A549 (cell line): Measurements from ENCODE around the gene IPO9. TPM values are rescaled to one million over a fixed set of nuclear protein-coding genes. Genes with fewer than 3 reads are reported as not detected.

Experiments
- ATAC-seq, 2 experiments: fragments of 200-7000 bp in 1 of 2; fragments of >200 bp in 1 of 2; cut with Nextera tagmentation in 1 of 2; cut with Tn5 transposase in 1 of 2; 3 replicates each; pipeline versions ENCODE4 v1.8.0 to v1.9.1; 2018 to 2020; ENCODE audit warnings: mild to moderate bottlenecking in 1 of 2, moderate library complexity in 1 of 2
- CTCF ChIA-PET: fragments of 300-600 bp; sonication (Branson Sonifier 250); formaldehyde crosslinking; extraction: SDS; loops from one replicate; lab custom pipeline; 2021; ENCODE audit warnings: antibody characterized with exemption, inconsistent platforms; lab: Yijun Ruan, JAX
- POLR2A ChIA-PET: fragments of 350-600 bp; formaldehyde crosslinking; extraction: SDS; loops from one replicate; lab custom pipeline; 2021; ENCODE audit warnings: antibody characterized with exemption, inconsistent platforms; lab: Yijun Ruan, JAX
- DNase-seq, 2 experiments: peaks; one replicate each; pipeline versions ENCODE4 v3.0.0 to v3.0.0-alpha.2; 2011 to 2016; ENCODE audit warnings: low read depth in 1 of 2, low spot score in 1 of 2
- FAIRE-seq: peaks from 2 replicates; lab custom pipeline; 2011; peaks lifted over from hg19 to GRCh38; lab: Jason Lieb, UNC
- H3K27ac ChIP-seq, 2 experiments: fragments of >200 bp; sonication (Bioruptor Twin); formaldehyde crosslinking; 3 replicates each; pipeline ENCODE4 v1.5.1; 2016 to 2017
- H3K4me1 ChIP-seq: fragments of >200 bp; sonication (Bioruptor Twin); formaldehyde crosslinking; 3 replicates; pipeline ENCODE4 v1.6.1; 2016
- H3K4me2 ChIP-seq: fragments of >200 bp; sonication (Bioruptor Twin); formaldehyde crosslinking; 3 replicates; pipeline ENCODE4 v1.6.1; 2016
- H3K4me3 ChIP-seq: fragments of >200 bp; sonication (Bioruptor Twin); formaldehyde crosslinking; 3 replicates; pipeline ENCODE4 v1.5.1; 2016
- H3K9me3 ChIP-seq: fragments of >200 bp; sonication (Bioruptor Twin); formaldehyde crosslinking; 3 replicates; pipeline ENCODE4 v1.6.1; 2016
- CBX2 ChIP-seq: fragments of 200-600 bp; sonication (generic); IDR thresholded peaks from 2 replicates; pipeline ENCODE4 v1.6.1; 2016; ENCODE audit warnings: low read depth, mild to moderate bottlenecking, borderline replicate concordance
- E2F6 ChIP-seq: IDR thresholded peaks from 2 replicates; pipeline ENCODE4 v1.6.1; 2012; ENCODE audit warnings: low read depth, borderline replicate concordance
- ELK1 ChIP-seq: fragments of 150-350 bp; IDR thresholded peaks from 2 replicates; pipeline ENCODE4 v1.6.1; 2014; ENCODE audit warnings: low read depth, mild to moderate bottlenecking, low read length
- FOSL2 ChIP-seq, 2 experiments: fragments of 450-650 bp in 1 of 2; fragments of >200 bp in 1 of 2; sonication (Bioruptor Twin) in 1 of 2; formaldehyde crosslinking; IDR thresholded peaks; 2 replicates each; pipeline versions ENCODE4 v1.5.0 to v1.6.1; 2016 to 2020; ENCODE audit warnings: mild to moderate bottlenecking in 1 of 2, moderate library complexity in 1 of 2
- HDAC2 ChIP-seq: fragments of 200-600 bp; sonication (generic); IDR thresholded peaks from 2 replicates; pipeline ENCODE4 v1.6.1; 2016
- HES2 ChIP-seq: fragments of >200 bp; sonication (Bioruptor Twin); formaldehyde crosslinking; IDR thresholded peaks from 2 replicates; pipeline ENCODE4 v1.6.1; 2016
- HMGXB4 ChIP-seq: fragments of 250-450 bp; sonication (Bioruptor Pico); IDR thresholded peaks from 2 replicates; pipeline ENCODE4 v1.5.0; 2021; ENCODE audit warnings: mild to moderate bottlenecking, moderate library complexity, borderline replicate concordance
- JUN ChIP-seq, 2 experiments: fragments of >200 bp; sonication (Bioruptor Twin); formaldehyde crosslinking; IDR thresholded peaks; 2 replicates in 1 of 2; 3 replicates in 1 of 2; pipeline ENCODE4 v1.6.1; 2016 to 2017
- KDM5A ChIP-seq: fragments of 200-600 bp; sonication (generic); IDR thresholded peaks from 2 replicates; pipeline ENCODE4 v1.6.1; 2016; ENCODE audit warnings: antibody characterized with exemption, mild to moderate bottlenecking
- MAX ChIP-seq: IDR thresholded peaks from 2 replicates; pipeline ENCODE4 v1.6.1; 2012
- NPAS2 ChIP-seq: fragments of 250-450 bp; sonication (Bioruptor Pico); IDR thresholded peaks from 2 replicates; pipeline ENCODE4 v1.8.0; 2022; ENCODE audit warnings: mild to moderate bottlenecking, moderate library complexity, borderline replicate concordance
- NR3C1 ChIP-seq: fragments of >200 bp; sonication (Bioruptor Twin); formaldehyde crosslinking; IDR thresholded peaks from 3 replicates; pipeline ENCODE4 v1.6.1; 2017
- POLR2A ChIP-seq: IDR thresholded peaks from 2 replicates; pipeline ENCODE4 v1.6.1; 2012; ENCODE audit warnings: mild to moderate bottlenecking, low read length
- RAD21 ChIP-seq, 2 experiments: fragments of >200 bp in 1 of 2; sonication (Bioruptor Twin) in 1 of 2; formaldehyde crosslinking in 1 of 2; IDR thresholded peaks in 1 of 2; conservative IDR thresholded peaks in 1 of 2; 2 replicates in 1 of 2; 3 replicates in 1 of 2; pipeline ENCODE4 v1.6.1; 2012 to 2018; ENCODE audit warnings: inconsistent platforms in 1 of 2
- RARB ChIP-seq: fragments of 250-450 bp; sonication (Bioruptor Pico); IDR thresholded peaks from 2 replicates; pipeline ENCODE4 v1.8.0; 2021; ENCODE audit warnings: mild to moderate bottlenecking, moderate library complexity
- SMC3 ChIP-seq: fragments of >200 bp; sonication (Bioruptor Twin); formaldehyde crosslinking; IDR thresholded peaks from 3 replicates; pipeline ENCODE4 v1.6.1; 2018; ENCODE audit warnings: inconsistent platforms
- SREBF2 ChIP-seq: fragments of 450-650 bp; IDR thresholded peaks from 2 replicates; pipeline ENCODE4 v1.6.1; 2014; ENCODE audit warnings: mild to moderate bottlenecking, moderate library complexity
- TP53 ChIP-seq: fragments of 250-450 bp; sonication (Bioruptor Pico); IDR thresholded peaks from 2 replicates; pipeline ENCODE4 v1.5.0; 2021; ENCODE audit warnings: mild to moderate bottlenecking, moderate library complexity
- USF2 ChIP-seq: fragments of 450-650 bp; IDR thresholded peaks from 2 replicates; pipeline ENCODE4 v1.6.1; 2014; ENCODE audit warnings: antibody characterized with exemption
- ZC3H11A ChIP-seq: fragments of 450-650 bp; IDR thresholded peaks from 2 replicates; pipeline ENCODE4 v1.6.1; 2014; ENCODE audit warnings: antibody characterized with exemption, mild to moderate bottlenecking
- ZNF302 ChIP-seq: fragments of 250-450 bp; sonication (Bioruptor Pico); IDR thresholded peaks from 2 replicates; pipeline ENCODE4 v1.9.0; 2021; ENCODE audit warnings: inconsistent platforms, mild to moderate bottlenecking, moderate library complexity
- WGBS: methylation state at CpG from one replicate; pipeline ENCODE4 v1.1.6; 2017; ENCODE audit errors: missing lambda C conversion rate; 5-methylcytosine and 5-hydroxymethylcytosine counted together
- polyA plus RNA-seq, 4 experiments: library from polyadenylated mRNA; depleted of rRNA in 3 of 4; stranded (reverse); fragments of >200 nt; fragmentation: RNase III in 1 of 4; extraction: RNeasy Plus Mini Kit Qiagen cat#74134 plus additional on column Dnase treatment in 1 of 4; gene quantifications; 2 replicates in 3 of 4; 3 replicates in 1 of 4; pipeline ENCODE4 v1.2.3, GENCODE V29; 2011 to 2017
- TF ChIP-seq, protein P1 (sequence below): IDR thresholded peaks from 2 replicates; pipeline ENCODE4 v1.6.1; 2012
- TF ChIP-seq, protein P2 (sequence below): fragments of >200 bp; sonication (Bioruptor Twin); formaldehyde crosslinking; IDR thresholded peaks from 3 replicates; pipeline ENCODE4 v1.5.1; 2016
- TF ChIP-seq, protein P3 (sequence below): fragments of 250-450 bp; sonication (Bioruptor Pico); IDR thresholded peaks from 2 replicates; pipeline ENCODE4 v1.5.0; 2020; ENCODE audit warnings: low read depth, mild to moderate bottlenecking, moderate library complexity

The IPO9 gene
- polyA plus RNA-seq, 2 of the 4 experiments (the other 2 are of a cell fraction) = 40.1 to 77.5 TPM

DNA sequence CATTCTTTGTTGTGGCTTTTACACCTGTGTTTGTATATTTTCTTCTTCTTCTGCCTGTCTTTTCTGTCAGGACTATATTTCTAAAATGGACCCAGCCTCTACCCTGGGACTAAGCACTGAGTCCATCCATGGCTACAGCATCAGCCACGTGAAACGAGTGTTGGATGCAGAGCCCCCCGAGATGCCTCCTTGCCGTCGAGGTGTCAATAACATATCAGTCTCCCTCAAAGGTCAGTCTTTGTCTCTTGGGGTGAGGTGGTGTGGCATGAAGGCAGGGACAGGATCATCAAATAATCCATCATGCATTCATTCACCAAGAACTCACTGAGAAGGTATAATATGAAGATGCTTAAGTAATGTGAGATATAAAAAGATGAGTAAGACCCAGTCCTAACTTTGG is 19.1 kb upstream of the IPO9 start (continued):
- TF ChIP-seq, protein P1, sequence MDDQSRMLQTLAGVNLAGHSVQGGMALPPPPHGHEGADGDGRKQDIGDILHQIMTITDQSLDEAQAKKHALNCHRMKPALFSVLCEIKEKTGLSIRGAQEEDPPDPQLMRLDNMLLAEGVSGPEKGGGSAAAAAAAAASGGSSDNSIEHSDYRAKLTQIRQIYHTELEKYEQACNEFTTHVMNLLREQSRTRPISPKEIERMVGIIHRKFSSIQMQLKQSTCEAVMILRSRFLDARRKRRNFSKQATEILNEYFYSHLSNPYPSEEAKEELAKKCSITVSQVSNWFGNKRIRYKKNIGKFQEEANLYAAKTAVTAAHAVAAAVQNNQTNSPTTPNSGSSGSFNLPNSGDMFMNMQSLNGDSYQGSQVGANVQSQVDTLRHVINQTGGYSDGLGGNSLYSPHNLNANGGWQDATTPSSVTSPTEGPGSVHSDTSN = no peak
- no peak for TF ChIP-seq ZNF302 (CRISPR knock-in tag)
- no peak for TF ChIP-seq SREBF2
- TF ChIP-seq ELK1 = no peak
- no peak for TF ChIP-seq HES2

DNA sequence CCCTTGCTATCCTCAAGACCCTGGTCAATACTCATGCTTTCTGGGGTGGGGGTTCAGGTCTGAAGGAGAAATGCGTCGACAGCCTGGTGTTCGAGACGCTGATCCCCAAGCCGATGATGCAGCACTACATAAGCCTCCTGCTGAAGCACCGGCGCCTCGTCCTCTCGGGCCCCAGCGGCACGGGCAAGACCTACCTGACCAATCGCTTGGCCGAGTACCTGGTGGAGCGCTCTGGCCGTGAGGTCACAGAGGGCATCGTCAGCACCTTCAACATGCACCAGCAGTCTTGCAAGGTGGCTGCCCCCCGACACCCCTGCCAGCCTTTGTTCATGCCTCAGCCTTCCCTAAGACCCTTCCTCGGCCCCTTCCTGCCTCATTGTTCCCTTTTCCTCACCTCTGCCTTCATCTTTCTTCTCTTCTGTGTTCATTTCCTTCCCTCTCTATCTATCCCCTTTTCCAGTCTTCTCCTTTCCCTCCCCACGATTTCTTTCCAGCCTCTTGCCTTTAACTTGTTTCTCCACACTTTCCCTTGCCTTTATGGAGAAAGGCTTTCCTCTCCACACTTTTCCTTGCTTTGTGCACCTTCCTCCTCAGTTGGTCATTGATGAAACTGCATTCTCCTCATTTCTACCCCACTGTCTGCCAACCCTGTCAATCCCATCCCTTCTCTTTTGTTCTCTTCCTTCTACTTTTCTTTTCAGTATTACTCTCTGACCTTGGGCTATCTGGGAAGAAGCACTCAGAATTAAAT is 18.3 kb upstream of the IPO9 start:
- FAIRE-seq = no peak
- no peak for ATAC-seq
- H3K27ac ChIP-seq = no peak overlapping the region
- H3K4me1 ChIP-seq = no peaks in the 10 kb centered on the region
- POLR2A ChIA-PET = no interaction called here
- no peak for TF ChIP-seq POLR2A
- TF ChIP-seq, protein P2, sequence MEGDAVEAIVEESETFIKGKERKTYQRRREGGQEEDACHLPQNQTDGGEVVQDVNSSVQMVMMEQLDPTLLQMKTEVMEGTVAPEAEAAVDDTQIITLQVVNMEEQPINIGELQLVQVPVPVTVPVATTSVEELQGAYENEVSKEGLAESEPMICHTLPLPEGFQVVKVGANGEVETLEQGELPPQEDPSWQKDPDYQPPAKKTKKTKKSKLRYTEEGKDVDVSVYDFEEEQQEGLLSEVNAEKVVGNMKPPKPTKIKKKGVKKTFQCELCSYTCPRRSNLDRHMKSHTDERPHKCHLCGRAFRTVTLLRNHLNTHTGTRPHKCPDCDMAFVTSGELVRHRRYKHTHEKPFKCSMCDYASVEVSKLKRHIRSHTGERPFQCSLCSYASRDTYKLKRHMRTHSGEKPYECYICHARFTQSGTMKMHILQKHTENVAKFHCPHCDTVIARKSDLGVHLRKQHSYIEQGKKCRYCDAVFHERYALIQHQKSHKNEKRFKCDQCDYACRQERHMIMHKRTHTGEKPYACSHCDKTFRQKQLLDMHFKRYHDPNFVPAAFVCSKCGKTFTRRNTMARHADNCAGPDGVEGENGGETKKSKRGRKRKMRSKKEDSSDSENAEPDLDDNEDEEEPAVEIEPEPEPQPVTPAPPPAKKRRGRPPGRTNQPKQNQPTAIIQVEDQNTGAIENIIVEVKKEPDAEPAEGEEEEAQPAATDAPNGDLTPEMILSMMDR = no peak
- no peak for TF ChIP-seq NR3C1
- no peak for TF ChIP-seq ZC3H11A
- no peak for TF ChIP-seq E2F6
- TF ChIP-seq HDAC2 = no peak
- no peak for TF ChIP-seq MAX
- no peak for TF ChIP-seq TP53 (CRISPR knock-in tag)
- TF ChIP-seq HMGXB4 (CRISPR knock-in tag) = no peak
- no peak for TF ChIP-seq JUN (IDR thresholded peaks at IDR 0.05)
- TF ChIP-seq SMC3 = no peak
- no peak for TF ChIP-seq NPAS2 (CRISPR knock-in tag)
- H3K4me3 ChIP-seq = no peak overlapping the region
- CTCF ChIA-PET = interaction anchor here (1.3 to 2.6 kb wide), 2 partner anchors 17 to 18 kb away, joined by 4 to 22 read pairs; no protein-coding TSS in a partner anchor
- no peak overlapping the region for H3K4me2 ChIP-seq
- no peaks in the 10 kb centered on the region for H3K9me3 ChIP-seq
- WGBS = 87% methylated on average over 19 of the region's 19 CpGs
- no peak for DNase-seq

DNA sequence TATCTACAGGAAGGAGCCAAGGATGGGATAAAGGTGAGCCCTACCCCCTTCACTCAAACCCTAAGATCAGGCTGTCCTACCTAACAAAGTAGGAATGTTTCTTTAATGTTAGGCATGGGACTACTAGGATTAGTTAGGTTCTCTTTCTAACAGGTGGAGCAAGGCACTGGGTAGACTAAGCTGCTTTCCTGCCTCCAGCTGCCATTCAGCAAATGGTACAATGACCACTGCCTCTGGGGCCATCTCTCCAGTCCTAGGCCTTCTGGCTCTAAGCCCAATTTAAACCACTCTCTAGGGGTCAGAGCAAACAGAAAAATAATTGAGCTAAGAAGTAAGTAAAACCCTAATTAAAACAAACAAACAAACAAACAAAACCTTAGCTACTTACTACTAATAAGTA is 15.7 kb upstream of the IPO9 start:
- H3K4me3 ChIP-seq = no peak overlapping the region
- FAIRE-seq (no peak), DNase-seq (no peak)
- no peak for TF ChIP-seq NPAS2 (CRISPR knock-in tag)
- no peak for TF ChIP-seq RAD21 (conservative IDR thresholded peaks at IDR 0.05 in 1 of 2, IDR thresholded peaks at IDR 0.05 in 1 of 2)
- TF ChIP-seq, protein P3, sequence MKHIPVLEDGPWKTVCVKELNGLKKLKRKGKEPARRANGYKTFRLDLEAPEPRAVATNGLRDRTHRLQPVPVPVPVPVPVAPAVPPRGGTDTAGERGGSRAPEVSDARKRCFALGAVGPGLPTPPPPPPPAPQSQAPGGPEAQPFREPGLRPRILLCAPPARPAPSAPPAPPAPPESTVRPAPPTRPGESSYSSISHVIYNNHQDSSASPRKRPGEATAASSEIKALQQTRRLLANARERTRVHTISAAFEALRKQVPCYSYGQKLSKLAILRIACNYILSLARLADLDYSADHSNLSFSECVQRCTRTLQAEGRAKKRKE = no peak
- no peak for TF ChIP-seq FOSL2 (IDR thresholded peaks at IDR 0.05)
- no peak for TF ChIP-seq FOSL2 (CRISPR knock-in tag; IDR thresholded peaks at IDR 0.05)
- TF ChIP-seq KDM5A = no peak
- TF ChIP-seq JUN (IDR thresholded peaks at IDR 0.05) = no peak
- TF ChIP-seq CBX2 = no peak
- TF ChIP-seq, protein P1 = no peak
- no peak for TF ChIP-seq RARB (CRISPR knock-in tag)
- TF ChIP-seq USF2 = no peak

More for the DNA sequence above, 15.7 kb upstream of the IPO9 start:
- no peak overlapping the region for H3K27ac ChIP-seq
- ChIA-PET POLR2A (no interaction called here), CTCF (interaction anchor here (1.0 to 2.6 kb wide), 3 partner anchors 20 to 168 kb away, joined by 3 to 22 read pairs (median 6); no protein-coding TSS in a partner anchor)
- no peak overlapping the region for H3K4me2 ChIP-seq
- ATAC-seq = no peak
- no peaks in the 10 kb centered on the region for H3K4me1 ChIP-seq
- no peaks in the 10 kb centered on the region for H3K9me3 ChIP-seq
